Measurements from ENCODE around the gene HIKESHI.
"Not testable (repeated sequence)": the region's sequence is repeated elsewhere in the genome, so short reads cannot be mapped to it uniquely, and the experiment has no call there.

HIKESHI gene

GRCh38 chr11:86269645-86270044, 32.4 kb upstream of the HIKESHI start:
- TF ChIP-seq TAF1 (IDR thresholded peaks at IDR 0.05; ENCODE audit: low read depth, low read length) (no peak), POU2F2 (IDR thresholded peaks at IDR 0.05; ENCODE audit: low read depth, low read length) (no peak), PAX5 (IDR thresholded peaks at IDR 0.05; ENCODE audit: insufficient read depth, low read length, severe bottlenecking) (no peak), POLR2A (IDR thresholded peaks at IDR 0.05; ENCODE audit: low read depth, low read length) (no peak), POLR2AphosphoS5 (IDR thresholded peaks at IDR 0.05; ENCODE audit: low read depth, low read length) (no peak), SPI1 (IDR thresholded peaks at IDR 0.05; ENCODE audit: low read depth, low read length) (no peak)
- FAIRE-seq (no peak), DNase-seq (ENCODE audit: insufficient read length, low spot score) (no peak)

- DNase-seq (ENCODE audit: insufficient read length, low spot score): no peak
- no peak for FAIRE-seq
- TF ChIP-seq SPI1 (IDR thresholded peaks at IDR 0.05; ENCODE audit: low read depth, low read length) (no peak), POLR2AphosphoS5 (IDR thresholded peaks at IDR 0.05; ENCODE audit: low read depth, low read length) (no peak), TAF1 (IDR thresholded peaks at IDR 0.05; ENCODE audit: low read depth, low read length) (no peak), POU2F2 (IDR thresholded peaks at IDR 0.05; ENCODE audit: low read depth, low read length) (no peak), POLR2A (IDR thresholded peaks at IDR 0.05; ENCODE audit: low read depth, low read length) (no peak), PAX5 (IDR thresholded peaks at IDR 0.05; ENCODE audit: insufficient read depth, low read length, severe bottlenecking) (no peak)
These were observed 27.5 kb upstream of the HIKESHI start for GRCh38 chr11:86274503-86274902.

- TF ChIP-seq POLR2A (IDR thresholded peaks at IDR 0.05; ENCODE audit: low read depth, low read length) (no peak), POU2F2 (IDR thresholded peaks at IDR 0.05; ENCODE audit: low read depth, low read length) (no peak), TAF1 (IDR thresholded peaks at IDR 0.05; ENCODE audit: low read depth, low read length) (no peak), SPI1 (IDR thresholded peaks at IDR 0.05; ENCODE audit: low read depth, low read length) (no peak), PAX5 (IDR thresholded peaks at IDR 0.05; ENCODE audit: insufficient read depth, low read length, severe bottlenecking) (no peak), POLR2AphosphoS5 (IDR thresholded peaks at IDR 0.05; ENCODE audit: low read depth, low read length) (no peak)
- FAIRE-seq (no peak), DNase-seq (ENCODE audit: insufficient read length, low spot score) (no peak)
These were observed 27.0 kb upstream of the HIKESHI start for GRCh38 chr11:86274999-86275398.

GRCh38 chr11:86275493-86276370, 26.3 kb upstream of the HIKESHI start:
- FAIRE-seq (no peak), DNase-seq (ENCODE audit: insufficient read length, low spot score) (no peak)
- TF ChIP-seq PAX5 (IDR thresholded peaks at IDR 0.05; ENCODE audit: insufficient read depth, low read length, severe bottlenecking): no peak
- no peak for TF ChIP-seq TAF1 (IDR thresholded peaks at IDR 0.05; ENCODE audit: low read depth, low read length)
- TF ChIP-seq POU2F2 (IDR thresholded peaks at IDR 0.05; ENCODE audit: low read depth, low read length): no peak
- TF ChIP-seq POLR2A (IDR thresholded peaks at IDR 0.05; ENCODE audit: low read depth, low read length): no peak
- no peak for TF ChIP-seq SPI1 (IDR thresholded peaks at IDR 0.05; ENCODE audit: low read depth, low read length)
- no peak for TF ChIP-seq POLR2AphosphoS5 (IDR thresholded peaks at IDR 0.05; ENCODE audit: low read depth, low read length)

- FAIRE-seq: no peak
- DNase-seq (ENCODE audit: insufficient read length, low spot score): no peak
- no peak for TF ChIP-seq POU2F2 (IDR thresholded peaks at IDR 0.05; ENCODE audit: low read depth, low read length)
- TF ChIP-seq SPI1 (IDR thresholded peaks at IDR 0.05; ENCODE audit: low read depth, low read length): no peak
- TF ChIP-seq TAF1 (IDR thresholded peaks at IDR 0.05; ENCODE audit: low read depth, low read length): no peak
- no peak for TF ChIP-seq PAX5 (IDR thresholded peaks at IDR 0.05; ENCODE audit: insufficient read depth, low read length, severe bottlenecking)
- no peak for TF ChIP-seq POLR2A (IDR thresholded peaks at IDR 0.05; ENCODE audit: low read depth, low read length)
- TF ChIP-seq POLR2AphosphoS5 (IDR thresholded peaks at IDR 0.05; ENCODE audit: low read depth, low read length): no peak
These were observed 24.3 kb upstream of the HIKESHI start for GRCh38 chr11:86277741-86278140.

GRCh38 chr11:86278226-86278625, 23.8 kb upstream of the HIKESHI start:
- FAIRE-seq (no peak), DNase-seq (ENCODE audit: insufficient read length, low spot score) (no peak)
- TF ChIP-seq TAF1 (IDR thresholded peaks at IDR 0.05; ENCODE audit: low read depth, low read length): no peak
- TF ChIP-seq POU2F2 (IDR thresholded peaks at IDR 0.05; ENCODE audit: low read depth, low read length): no peak
- no peak for TF ChIP-seq POLR2AphosphoS5 (IDR thresholded peaks at IDR 0.05; ENCODE audit: low read depth, low read length)
- no peak for TF ChIP-seq SPI1 (IDR thresholded peaks at IDR 0.05; ENCODE audit: low read depth, low read length)
- no peak for TF ChIP-seq PAX5 (IDR thresholded peaks at IDR 0.05; ENCODE audit: insufficient read depth, low read length, severe bottlenecking)

GRCh38 chr11:86279747-86280146, 22.3 kb upstream of the HIKESHI start:
- FAIRE-seq: no peak
- DNase-seq (ENCODE audit: insufficient read length, low spot score): no peak
- no peak for TF ChIP-seq POLR2AphosphoS5 (IDR thresholded peaks at IDR 0.05; ENCODE audit: low read depth, low read length)
- no peak for TF ChIP-seq POU2F2 (IDR thresholded peaks at IDR 0.05; ENCODE audit: low read depth, low read length)
- TF ChIP-seq POLR2A (IDR thresholded peaks at IDR 0.05; ENCODE audit: low read depth, low read length): no peak
- TF ChIP-seq PAX5 (IDR thresholded peaks at IDR 0.05; ENCODE audit: insufficient read depth, low read length, severe bottlenecking): no peak
- TF ChIP-seq TAF1 (IDR thresholded peaks at IDR 0.05; ENCODE audit: low read depth, low read length): no peak
- TF ChIP-seq SPI1 (IDR thresholded peaks at IDR 0.05; ENCODE audit: low read depth, low read length): no peak

GRCh38 chr11:86287468-86287796, 14.6 kb upstream of the HIKESHI start:
- no peak for TF ChIP-seq PAX5 (IDR thresholded peaks at IDR 0.05; ENCODE audit: insufficient read depth, low read length, severe bottlenecking)
- no peak for TF ChIP-seq TAF1 (IDR thresholded peaks at IDR 0.05; ENCODE audit: low read depth, low read length)
- no peak for TF ChIP-seq SPI1 (IDR thresholded peaks at IDR 0.05; ENCODE audit: low read depth, low read length)
- TF ChIP-seq POLR2AphosphoS5 (IDR thresholded peaks at IDR 0.05; ENCODE audit: low read depth, low read length): no peak
- no peak; the same call in 1 of the 2 replicates for TF ChIP-seq POU2F2 (IDR thresholded peaks at IDR 0.05; ENCODE audit: low read depth, low read length)
- TF ChIP-seq POLR2A (IDR thresholded peaks at IDR 0.05; ENCODE audit: low read depth, low read length): no peak
- no peak for DNase-seq (ENCODE audit: insufficient read length, low spot score)
- FAIRE-seq: no peak

- DNase-seq (ENCODE audit: insufficient read length, low spot score) (no peak), FAIRE-seq (peak; percentile 66)
- TF ChIP-seq TAF1 (IDR thresholded peaks at IDR 0.05; ENCODE audit: low read depth, low read length) (no peak), POLR2A (IDR thresholded peaks at IDR 0.05; ENCODE audit: low read depth, low read length) (no peak), SPI1 (IDR thresholded peaks at IDR 0.05; ENCODE audit: low read depth, low read length) (0 out of 2 replicates have a peak, but pooled peaks have one; percentile 14)
These were observed 13.1 kb upstream of the HIKESHI start for GRCh38 chr11:86288776-86289507.

- DNase-seq (ENCODE audit: insufficient read length, low spot score); FAIRE-seq: not testable (repeated sequence)
These were observed 12.3 kb upstream of the HIKESHI start for GRCh38 chr11:86289508-86290280.
